Spinal cord (tissue), 10 donors: Measurements from ENCODE around the gene PRPS1L1. TPM values are rescaled to one million over a fixed set of nuclear protein-coding genes. Genes with fewer than 3 reads are reported as not detected.

Experiments
- DNase-seq, 6 donors: peaks; one replicate each; pipeline versions ENCODE4 v3.0.0 to v3.0.0-alpha.2; 2013 to 2015; ENCODE audit warnings: low spot score in 6 of 6, low read depth in 4 of 6
- H3K27ac ChIP-seq: one replicate; pipeline ENCODE4 v1.5.1; 2013; ENCODE audit warnings: low read depth, low read length, control low read depth
- H3K27me3 ChIP-seq: one replicate; pipeline ENCODE4 v1.6.1; 2013; ENCODE audit warnings: low read length; ENCODE audit not compliant: control insufficient read depth, insufficient read depth
- H3K36me3 ChIP-seq: one replicate; pipeline ENCODE4 v1.6.1; 2013; ENCODE audit warnings: low read length; ENCODE audit not compliant: control insufficient read depth, insufficient read depth
- H3K4me1 ChIP-seq: one replicate; pipeline ENCODE4 v1.6.1; 2013; ENCODE audit warnings: low read length; ENCODE audit not compliant: control insufficient read depth, insufficient read depth
- H3K4me3 ChIP-seq: one replicate; pipeline ENCODE4 v1.5.1; 2013; ENCODE audit warnings: low read depth, low read length, control low read depth
- H3K9me3 ChIP-seq: one replicate; pipeline ENCODE4 v1.6.1; 2013; ENCODE audit warnings: low read length; ENCODE audit not compliant: control insufficient read depth, insufficient read depth
- WGBS: methylation state at CpG from one replicate; pipeline ENCODE4 v1.1.5; 2013; ENCODE audit warnings: missing lambda C conversion rate; ENCODE audit not compliant: insufficient coverage; 5-methylcytosine and 5-hydroxymethylcytosine counted together
- polyA plus RNA-seq, 2 donors: library from polyadenylated mRNA; unstranded; fragments of 120-200 nt; gene quantifications; one replicate each; pipeline ENCODE4 v1.2.1, GENCODE V29; 2013; ENCODE audit not compliant: insufficient read length in 2 of 2
- total RNA-seq, 2 donors: library from RNA; depleted of rRNA in 1 of 2; stranded (reverse); fragments of 120-200 nt in 1 of 2; fragments of >200 nt in 1 of 2; gene quantifications; one replicate each; pipeline versions ENCODE4 v1.2.3 to v1.2.4, GENCODE V29; 2013 to 2014
- donor health status: healthy.

PRPS1L1 gene
- total and polyA plus RNA-seq, 4 donors: not detected

- no CpG with 5 or more reads among the region's 1 CpG for WGBS
- no peak for DNase-seq
Observed at GRCh38 chr7:18046601-18047000, 19.0 kb upstream of the PRPS1L1 start.

GRCh38 chr7:18045171-18045570 lies 17.5 kb upstream of the PRPS1L1 start:
- Histone ChIP-seq H3K27ac (no peak overlapping the region), H3K9me3 (no peaks in the 10 kb centered on the region), H3K4me3 (no peak overlapping the region), H3K36me3 (no peaks in the 10 kb centered on the region), H3K27me3 (no peaks in the 10 kb centered on the region), H3K4me1 (no peaks in the 10 kb centered on the region)
- 100% methylated on average over 3 of the region's 3 CpGs for WGBS
- no peak for DNase-seq

More at GRCh38 chr7:18046601-18047000, 19.0 kb upstream of the PRPS1L1 start:
- H3K27me3 ChIP-seq: no peaks in the 10 kb centered on the region
- H3K4me3 ChIP-seq: no peak overlapping the region
- no peaks in the 10 kb centered on the region for H3K9me3 ChIP-seq
- no peaks in the 10 kb centered on the region for H3K36me3 ChIP-seq
- no peaks in the 10 kb centered on the region for H3K4me1 ChIP-seq
- no peak overlapping the region for H3K27ac ChIP-seq

GRCh38 chr7:18041191-18041590 lies 13.5 kb upstream of the PRPS1L1 start:
- Histone ChIP-seq H3K9me3 (no peaks in the 10 kb centered on the region), H3K36me3 (no peaks in the 10 kb centered on the region), H3K27me3 (no peaks in the 10 kb centered on the region), H3K4me3 (no peak overlapping the region), H3K27ac (no peak overlapping the region), H3K4me1 (no peaks in the 10 kb centered on the region)
- DNase-seq: no peak

- H3K27me3 ChIP-seq: no peaks in the 10 kb centered on the region
- H3K27ac ChIP-seq: peak overlapping the region; percentile 15
- WGBS: no CpG with 5 or more reads among the region's 5 CpGs
- no peak overlapping the region for H3K4me3 ChIP-seq
- H3K9me3 ChIP-seq: no peaks in the 10 kb centered on the region
- H3K36me3 ChIP-seq: no peaks in the 10 kb centered on the region
- no peaks in the 10 kb centered on the region for H3K4me1 ChIP-seq
- DNase-seq: no peak
Observed at GRCh38 chr7:18040196-18040595, 12.6 kb upstream of the PRPS1L1 start.

- Histone ChIP-seq H3K9me3 (no peaks in the 10 kb centered on the region), H3K4me1 (no peaks in the 10 kb centered on the region), H3K4me3 (no peak overlapping the region), H3K36me3 (no peaks in the 10 kb centered on the region), H3K27me3 (no peaks in the 10 kb centered on the region), H3K27ac (no peak overlapping the region)
- no peak for DNase-seq
Observed at GRCh38 chr7:18038382-18038781, 10.7 kb upstream of the PRPS1L1 start.

GRCh38 chr7:18037609-18038008 lies 10.0 kb upstream of the PRPS1L1 start:
- no peaks in the 10 kb centered on the region for H3K9me3 ChIP-seq
- no peaks in the 10 kb centered on the region for H3K36me3 ChIP-seq
- no peak overlapping the region for H3K4me3 ChIP-seq
- no peaks in the 10 kb centered on the region for H3K4me1 ChIP-seq
- no peaks in the 10 kb centered on the region for H3K27me3 ChIP-seq
- no peak for DNase-seq
- no peak overlapping the region for H3K27ac ChIP-seq
- WGBS: no CpG with 5 or more reads among the region's 3 CpGs

GRCh38 chr7:18036783-18037182 lies 9.1 kb upstream of the PRPS1L1 start:
- 100% methylated on average over 3 of the region's 3 CpGs for WGBS
- Histone ChIP-seq H3K27ac (no peak overlapping the region), H3K27me3 (no peaks in the 10 kb centered on the region), H3K4me3 (no peak overlapping the region), H3K9me3 (no peaks in the 10 kb centered on the region), H3K4me1 (no peaks in the 10 kb centered on the region), H3K36me3 (no peaks in the 10 kb centered on the region)
- DNase-seq: no peak

- no peaks in the 10 kb centered on the region for H3K4me1 ChIP-seq
- no peak overlapping the region for H3K4me3 ChIP-seq
- WGBS: no CpG with 5 or more reads among the region's 1 CpG
- H3K36me3 ChIP-seq: no peaks in the 10 kb centered on the region
- no peak overlapping the region for H3K27ac ChIP-seq
- peak in 1 of 6 donors; percentile 9 for DNase-seq
- H3K27me3 ChIP-seq: no peaks in the 10 kb centered on the region
- H3K9me3 ChIP-seq: no peaks in the 10 kb centered on the region
Observed at GRCh38 chr7:18030758-18031157, 3.1 kb upstream of the PRPS1L1 start.

- DNase-seq: no peak
- Histone ChIP-seq H3K36me3 (no peaks in the 10 kb centered on the region), H3K4me3 (no peak overlapping the region), H3K27ac (no peak overlapping the region), H3K4me1 (no peaks in the 10 kb centered on the region), H3K9me3 (no peaks in the 10 kb centered on the region), H3K27me3 (no peaks in the 10 kb centered on the region)
- WGBS: 86% methylated on average over 2 of the region's 3 CpGs
Observed at GRCh38 chr7:18020138-18020715, 7.4 kb downstream of the PRPS1L1 start.

- Histone ChIP-seq H3K4me3 (no peak overlapping the region), H3K9me3 (no peaks in the 10 kb centered on the region), H3K4me1 (no peaks in the 10 kb centered on the region), H3K36me3 (no peaks in the 10 kb centered on the region), H3K27me3 (no peaks in the 10 kb centered on the region), H3K27ac (no peak overlapping the region)
- no peak for DNase-seq
- WGBS: 91% methylated on average over 1 of the region's 1 CpG
Observed at GRCh38 chr7:18019555-18019954, 8.1 kb downstream of the PRPS1L1 start.
